Limb (tissue), 2 donors: ENCODE measurements around the gene SLC43A1.

Source experiments
- DNase-seq, 2 donors: peaks; one replicate each; pipeline ENCODE4 v3.0.0-alpha.2; 2016; ENCODE audit errors: extremely low spot score in 2 of 2

The SLC43A1 gene

DNA sequence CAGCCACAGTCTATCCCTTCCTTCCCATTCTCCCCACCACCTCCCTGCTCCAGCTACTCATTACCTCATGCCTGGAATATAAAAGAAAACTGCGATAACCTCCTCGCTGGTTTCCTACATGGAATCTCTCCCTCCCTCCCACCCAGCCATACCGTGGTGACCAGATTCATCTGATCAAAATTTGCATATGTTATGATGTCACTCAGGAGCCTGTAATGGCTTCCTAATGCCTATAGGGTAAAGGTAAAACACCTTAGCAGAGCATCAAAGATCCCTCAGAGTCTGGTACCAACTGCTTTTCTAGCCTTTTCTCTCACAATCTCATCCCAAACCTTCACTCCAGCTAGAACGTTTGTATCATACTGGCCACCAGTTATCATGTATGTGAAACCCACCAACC is 35.6 kb downstream of the SLC43A1 start:
- no peak for DNase-seq

GRCh38 chr11:57479021-57479663 is 36.4 kb downstream of the SLC43A1 start:
- DNase-seq: no peak

GRCh38 chr11:57477507-57478189 is 37.9 kb downstream of the SLC43A1 start:
- no peak for DNase-seq

DNA sequence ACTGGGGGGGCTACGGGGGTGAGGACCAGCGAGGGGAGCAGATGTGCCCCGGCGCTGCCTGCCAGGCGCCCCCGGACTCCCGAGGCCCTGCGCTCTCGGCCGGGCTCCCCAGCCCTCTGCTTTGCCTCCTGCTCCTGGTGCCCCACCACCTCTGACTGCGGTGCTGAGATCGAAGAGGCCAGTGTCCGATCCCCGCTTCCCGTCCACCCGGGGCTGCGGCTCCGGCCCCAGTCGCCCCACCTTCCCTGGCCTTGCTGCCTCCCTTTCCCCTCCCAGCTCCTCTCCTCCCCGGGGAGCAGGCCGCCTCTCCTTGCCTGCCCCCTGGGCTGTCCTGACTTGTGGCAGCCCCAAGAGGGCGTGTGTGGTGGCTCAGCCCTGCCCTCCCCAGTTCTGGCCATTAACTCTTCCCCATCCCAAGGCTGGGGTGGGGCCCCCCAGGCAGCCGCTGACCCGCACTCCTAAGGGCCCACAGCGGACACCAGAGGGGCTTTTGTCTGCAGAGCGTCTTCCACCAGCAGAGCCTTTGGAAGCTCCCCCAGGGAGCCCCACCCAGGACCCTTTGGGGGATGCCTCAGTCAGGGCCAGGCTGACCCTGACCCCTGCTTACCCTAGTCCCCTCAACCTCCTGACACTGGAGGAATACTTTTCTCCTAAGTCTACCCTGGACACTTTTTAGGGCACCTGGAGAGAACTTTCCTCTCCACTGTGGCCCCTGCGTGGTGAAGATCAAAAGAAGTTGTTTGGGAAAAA is 38.6 kb downstream of the SLC43A1 start:
- DNase-seq: no peak

DNA sequence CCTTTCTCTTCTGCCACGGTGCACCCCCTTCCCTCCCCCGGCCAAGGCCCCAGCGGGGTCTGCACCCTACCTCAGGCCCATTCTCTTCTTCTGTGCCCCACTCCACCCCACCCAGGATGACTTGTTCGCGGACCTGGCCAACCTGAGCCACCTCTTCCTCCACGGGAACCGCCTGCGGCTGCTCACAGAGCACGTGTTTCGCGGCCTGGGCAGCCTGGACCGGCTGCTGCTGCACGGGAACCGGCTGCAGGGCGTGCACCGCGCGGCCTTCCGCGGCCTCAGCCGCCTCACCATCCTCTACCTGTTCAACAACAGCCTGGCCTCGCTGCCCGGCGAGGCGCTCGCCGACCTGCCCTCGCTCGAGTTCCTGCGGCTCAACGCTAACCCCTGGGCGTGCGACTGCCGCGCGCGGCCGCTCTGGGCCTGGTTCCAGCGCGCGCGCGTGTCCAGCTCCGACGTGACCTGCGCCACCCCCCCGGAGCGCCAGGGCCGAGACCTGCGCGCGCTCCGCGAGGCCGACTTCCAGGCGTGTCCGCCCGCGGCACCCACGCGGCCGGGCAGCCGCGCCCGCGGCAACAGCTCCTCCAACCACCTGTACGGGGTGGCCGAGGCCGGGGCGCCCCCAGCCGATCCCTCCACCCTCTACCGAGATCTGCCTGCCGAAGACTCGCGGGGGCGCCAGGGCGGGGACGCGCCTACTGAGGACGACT is 39.3 kb downstream of the SLC43A1 start:
- no peak for DNase-seq

DNA sequence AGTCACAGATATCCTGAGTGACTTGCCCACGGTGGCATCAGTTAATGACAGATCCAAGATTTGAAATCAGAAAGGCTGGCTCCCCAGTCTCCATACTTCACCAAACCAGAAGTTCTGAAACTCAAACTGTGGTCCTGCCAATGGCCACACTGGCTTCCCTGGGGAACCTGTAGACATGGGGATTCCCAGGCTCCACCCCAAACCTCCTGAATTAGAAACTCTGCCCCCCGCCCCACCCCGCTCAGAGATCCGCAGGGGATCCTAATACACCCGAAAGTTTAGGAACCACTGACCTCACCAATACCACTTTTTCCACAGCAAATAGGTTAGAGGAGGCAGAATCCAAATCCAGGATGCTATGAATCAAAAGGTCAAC is 39.8 kb downstream of the SLC43A1 start:
- DNase-seq: no peak

DNA sequence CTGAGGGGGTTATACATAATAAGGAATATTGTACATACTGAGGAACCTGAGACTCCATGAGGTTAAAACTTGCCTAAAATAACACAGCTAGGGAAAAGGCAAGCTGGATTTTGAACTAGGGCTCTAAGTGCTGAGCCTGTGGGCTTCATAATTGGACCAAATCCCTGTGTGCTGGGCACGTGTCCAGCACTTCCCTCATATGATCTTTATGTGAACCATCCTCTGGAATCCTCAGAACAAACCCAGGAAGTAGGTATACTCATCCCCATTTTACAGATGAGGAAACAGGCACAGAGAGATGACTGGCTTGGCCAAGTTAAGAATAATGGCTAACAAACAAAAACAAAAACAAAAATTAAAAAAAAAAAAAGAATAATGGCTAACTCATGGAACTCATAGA is 40.3 kb downstream of the SLC43A1 start:
- DNase-seq: no peak

- no peak for DNase-seq
These were observed 40.7 kb downstream of the SLC43A1 start for GRCh38 chr11:57474803-57475115.

GRCh38 chr11:57474017-57474802 is 41.3 kb downstream of the SLC43A1 start:
- no peak for DNase-seq

DNA sequence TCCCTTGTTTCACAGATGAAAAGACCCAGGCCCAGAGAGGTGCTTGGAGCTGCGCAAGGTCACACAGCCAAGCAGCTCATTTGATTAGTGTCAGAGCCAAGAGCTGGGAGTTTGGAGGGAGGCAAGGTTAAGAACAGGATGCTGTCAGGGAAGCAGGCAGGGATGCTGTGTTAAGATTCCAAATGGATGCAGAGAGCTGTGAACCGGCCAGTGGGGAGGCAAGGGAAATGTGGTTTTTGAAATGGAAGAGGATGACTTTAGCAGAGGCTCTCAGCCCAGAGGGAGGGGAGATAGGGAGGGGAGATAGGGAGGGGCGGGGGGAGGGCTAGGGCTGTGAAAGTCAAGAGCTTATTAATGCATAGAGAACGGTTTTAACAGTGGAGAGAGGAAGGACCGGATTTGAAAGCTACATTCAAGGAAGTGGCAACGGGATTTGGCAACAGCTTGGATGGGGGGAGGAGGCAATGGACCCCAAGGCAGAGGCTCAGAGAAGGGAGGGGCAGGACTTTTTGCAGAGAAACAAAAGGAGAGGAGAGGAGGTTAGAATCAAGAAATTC is 42.1 kb downstream of the SLC43A1 start:
- DNase-seq: no peak

DNA sequence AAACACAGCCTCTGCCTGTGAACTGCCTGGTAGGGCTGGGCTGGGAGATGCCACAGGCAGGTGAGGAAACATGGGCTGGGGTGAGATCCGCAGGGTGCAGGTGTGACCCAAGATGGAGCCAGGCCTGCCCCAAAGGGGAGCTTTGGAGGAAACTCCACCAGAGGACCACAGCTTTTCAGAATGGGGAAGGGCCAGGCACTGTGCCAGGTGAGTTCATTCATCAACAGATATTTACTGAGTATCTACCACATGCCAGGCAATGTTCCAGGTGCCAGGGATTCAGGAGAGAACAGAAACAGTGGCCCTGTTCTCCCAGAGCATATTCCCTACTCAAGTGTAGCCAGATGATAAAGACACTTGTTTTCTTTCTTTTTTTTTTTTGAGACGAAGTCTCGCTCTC is 44.0 kb downstream of the SLC43A1 start:
- no peak for DNase-seq

- DNase-seq: no peak
These were observed 46.2 kb downstream of the SLC43A1 start for GRCh38 chr11:57469268-57469667.

DNA sequence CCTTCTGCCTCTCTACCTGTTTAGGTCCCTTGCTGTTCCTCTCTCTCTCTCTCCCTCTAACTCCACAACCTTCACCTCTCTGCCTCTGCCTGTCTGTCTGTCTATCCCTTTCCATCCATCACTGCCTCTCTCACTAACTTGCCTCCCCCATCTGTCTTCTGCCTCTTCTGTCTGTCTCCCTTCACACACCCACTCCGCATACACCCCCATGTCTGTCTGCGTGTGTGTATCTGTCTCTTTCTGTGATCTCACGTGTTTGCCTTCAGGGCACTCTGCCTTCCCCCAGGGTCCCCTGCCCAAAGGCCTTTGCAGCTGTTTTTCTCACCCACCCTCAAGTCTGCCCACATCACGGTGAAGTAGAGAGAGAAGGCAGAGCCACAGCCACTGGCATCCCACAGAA is 47.2 kb downstream of the SLC43A1 start:
- no peak for DNase-seq

- no peak for DNase-seq
These were observed 47.9 kb downstream of the SLC43A1 start for GRCh38 chr11:57467508-57468157.

- no peak for DNase-seq
These were observed 48.8 kb downstream of the SLC43A1 start for GRCh38 chr11:57466680-57467079.

- DNase-seq: no peak
These were observed 50.8 kb downstream of the SLC43A1 start for GRCh38 chr11:57464539-57465181.

DNA sequence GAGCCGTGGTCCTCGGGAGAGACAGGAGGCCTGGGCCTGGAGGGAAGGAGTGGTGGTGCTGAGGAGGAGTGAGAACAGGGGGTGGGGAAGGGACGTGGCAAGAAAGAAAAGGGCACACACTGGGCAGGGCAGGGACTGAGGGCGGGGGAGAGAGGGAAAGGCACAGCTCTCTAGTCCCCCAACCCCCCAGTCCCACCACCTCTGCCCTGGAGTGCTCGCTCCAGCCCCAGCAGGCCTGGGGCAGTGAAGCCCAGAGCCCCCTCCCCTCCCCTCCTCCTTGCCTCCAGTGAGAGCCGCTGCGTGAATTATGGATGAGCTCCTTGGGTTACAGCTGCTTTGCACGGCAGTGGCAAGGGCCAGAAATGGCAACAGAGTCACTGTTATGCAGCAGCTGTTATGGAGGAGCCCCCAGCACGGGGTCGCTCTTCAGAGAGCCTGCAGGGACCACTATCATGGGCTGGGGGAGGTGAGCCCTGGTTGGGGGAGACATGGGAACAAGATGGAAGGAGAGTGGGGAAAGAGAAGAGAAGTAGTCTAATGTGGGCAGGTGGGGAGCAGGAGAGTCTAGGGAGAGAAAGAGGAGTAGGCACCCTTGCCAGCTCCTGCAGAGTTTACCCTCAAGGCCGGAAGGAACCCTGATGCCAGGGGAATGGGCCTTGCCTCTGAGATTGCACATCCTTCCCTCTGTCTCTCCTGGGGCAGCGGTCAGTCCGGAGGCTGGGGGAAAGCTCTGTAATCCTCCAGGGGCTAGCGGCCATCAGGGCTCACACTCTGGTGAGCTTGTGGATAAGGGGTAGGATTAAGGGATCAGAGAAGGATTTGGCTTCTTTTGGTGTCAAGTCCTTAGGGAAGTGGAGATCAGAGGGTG is 51.6 kb downstream of the SLC43A1 start:
- peak in 1 of 2 donors; percentile 56 for DNase-seq

GRCh38 chr11:57462597-57462996 is 52.9 kb downstream of the SLC43A1 start:
- no peak for DNase-seq

DNA sequence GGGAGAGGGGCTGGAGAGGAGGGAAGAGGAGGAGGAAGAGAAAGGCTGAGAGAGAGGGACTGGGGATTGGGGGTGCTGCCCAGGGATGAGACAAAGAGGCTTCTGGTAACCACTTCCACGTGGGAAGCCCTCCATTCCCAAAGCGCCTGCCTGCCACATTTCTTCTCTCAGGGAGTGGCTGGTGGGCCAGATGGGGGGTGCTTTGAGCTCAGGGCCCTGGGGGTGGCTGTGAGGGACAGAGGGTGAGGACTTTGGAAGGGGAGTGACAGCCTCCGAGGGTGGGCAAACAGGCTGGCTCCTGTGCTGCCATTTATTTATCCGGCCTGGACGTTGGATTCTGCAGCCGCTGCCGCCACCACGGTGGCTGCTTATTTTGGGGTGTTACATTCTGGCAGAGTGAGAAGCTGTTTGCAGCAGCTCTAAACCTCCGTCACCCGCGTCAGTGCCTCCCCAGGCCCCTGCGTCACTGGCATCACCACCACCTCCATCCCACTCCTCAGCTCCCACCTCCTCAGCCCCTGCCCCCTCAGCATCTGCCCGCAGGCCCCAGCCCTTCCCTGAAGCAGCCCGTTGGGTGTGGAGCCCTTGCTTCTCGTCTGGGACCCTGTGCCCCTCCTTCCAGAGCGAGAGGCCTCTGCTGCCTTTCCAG is 53.5 kb downstream of the SLC43A1 start:
- no peak for DNase-seq
